GM15510 (cell line): Measurements from ENCODE around the gene CASTOR2.

Experiments
- POLR2A ChIP-seq: IDR thresholded peaks from 3 replicates; pipeline ENCODE4 v1.6.1; 2011; ENCODE audit warnings: borderline replicate concordance; ENCODE audit not compliant: insufficient read length; ENCODE audit errors: extremely low read depth

CASTOR2 gene

GRCh38 chr7:75042831-75043703, 78.6 kb downstream of the CASTOR2 start:
- TF ChIP-seq POLR2A, result no peak

- TF ChIP-seq POLR2A, result no peak
Observed at GRCh38 chr7:75045881-75046280, 81.4 kb downstream of the CASTOR2 start.

- no peak for TF ChIP-seq POLR2A
Observed at GRCh38 chr7:75048435-75049379, 84.2 kb downstream of the CASTOR2 start.

GRCh38 chr7:75049817-75050216, 85.3 kb downstream of the CASTOR2 start:
- TF ChIP-seq POLR2A, result no peak

- TF ChIP-seq POLR2A, result no peak
Observed at GRCh38 chr7:75050501-75050900, 86.0 kb downstream of the CASTOR2 start.

GRCh38 chr7:75054744-75055143, 90.2 kb downstream of the CASTOR2 start:
- no peak for TF ChIP-seq POLR2A

GRCh38 chr7:75055155-75055554, 90.7 kb downstream of the CASTOR2 start:
- no peak for TF ChIP-seq POLR2A

GRCh38 chr7:75055830-75056772, 91.6 kb downstream of the CASTOR2 start:
- TF ChIP-seq POLR2A, result no peak

GRCh38 chr7:75058406-75058805, 93.9 kb downstream of the CASTOR2 start:
- no peak for TF ChIP-seq POLR2A

GRCh38 chr7:75064291-75064690, 99.8 kb downstream of the CASTOR2 start:
- no peak for TF ChIP-seq POLR2A

GRCh38 chr7:75064801-75065200, 100.3 kb downstream of the CASTOR2 start:
- no peak for TF ChIP-seq POLR2A

GRCh38 chr7:75066521-75066920, 102.0 kb downstream of the CASTOR2 start:
- no peak for TF ChIP-seq POLR2A

GRCh38 chr7:75072981-75073283, 108.4 kb downstream of the CASTOR2 start:
- no peak for TF ChIP-seq POLR2A
